DMS79 treated with DMSO at 0.1 percent for 48 hours (cell line): ENCODE measurements around the gene GRXCR1.

ENCODE experiments used
- DNase-seq: peaks from one replicate; lab custom pipeline; 2025; lab: John Stamatoyannopoulos, UW

The GRXCR1 gene

DNA sequence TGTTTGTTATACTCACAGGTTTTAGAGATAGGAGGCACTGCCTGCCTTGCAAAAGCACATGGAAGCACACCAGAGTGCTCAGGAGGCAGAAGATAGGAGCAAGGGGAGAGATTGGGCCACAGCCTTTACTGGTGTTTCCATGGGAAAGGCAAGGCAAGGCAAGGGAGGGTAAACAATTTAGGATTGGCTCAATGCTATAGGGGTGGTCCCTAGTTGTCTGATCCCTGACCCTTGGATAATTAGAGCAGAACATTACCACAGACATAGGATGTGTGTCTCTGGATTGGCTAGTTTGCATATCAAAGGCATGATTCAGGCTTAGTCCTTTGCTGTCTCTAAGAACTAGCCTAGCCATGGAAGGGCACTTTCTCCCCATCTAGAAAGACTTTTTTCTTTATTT, 36.1 kb downstream of the GRXCR1 start:
- DNase-seq = no peak

DNA sequence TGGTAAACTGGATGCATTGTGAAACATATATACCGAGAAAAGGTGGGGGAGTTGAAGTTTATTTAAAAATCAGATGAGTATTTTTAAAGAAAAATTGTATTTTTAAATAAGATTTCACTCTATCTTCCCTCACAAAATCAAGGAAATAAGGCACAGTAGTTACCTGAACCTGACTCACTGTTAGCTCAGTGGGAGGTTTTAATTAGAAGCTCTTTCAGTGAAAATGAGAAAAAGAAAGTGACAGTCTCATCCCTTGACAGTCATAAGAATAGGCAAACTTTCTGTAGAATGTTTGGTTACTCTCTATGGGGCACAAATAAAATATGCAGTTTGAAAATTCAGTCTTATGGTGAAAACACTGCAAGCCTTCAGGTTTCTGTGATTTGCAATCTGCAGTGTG, 49.7 kb downstream of the GRXCR1 start:
- DNase-seq = no peak

DNA sequence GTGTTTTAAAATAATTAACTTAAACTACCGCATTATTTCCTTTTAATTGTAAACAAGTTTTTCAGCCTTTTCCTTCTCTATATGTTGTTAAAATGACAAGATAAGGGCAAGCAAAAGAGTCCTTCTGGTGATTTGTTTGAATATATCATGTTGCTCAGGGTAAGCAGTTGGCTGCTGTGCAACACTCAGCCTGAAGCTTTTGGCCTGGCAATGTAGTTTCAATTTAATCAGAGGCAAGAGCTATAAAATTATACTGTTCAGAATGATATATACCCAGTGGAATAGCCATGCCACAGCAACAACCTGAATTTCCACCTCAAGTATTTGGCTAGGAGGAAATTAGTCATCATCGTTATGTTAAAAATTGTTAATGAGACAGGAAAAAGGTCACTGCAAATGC, 53.4 kb downstream of the GRXCR1 start:
- DNase-seq = no peak

DNA sequence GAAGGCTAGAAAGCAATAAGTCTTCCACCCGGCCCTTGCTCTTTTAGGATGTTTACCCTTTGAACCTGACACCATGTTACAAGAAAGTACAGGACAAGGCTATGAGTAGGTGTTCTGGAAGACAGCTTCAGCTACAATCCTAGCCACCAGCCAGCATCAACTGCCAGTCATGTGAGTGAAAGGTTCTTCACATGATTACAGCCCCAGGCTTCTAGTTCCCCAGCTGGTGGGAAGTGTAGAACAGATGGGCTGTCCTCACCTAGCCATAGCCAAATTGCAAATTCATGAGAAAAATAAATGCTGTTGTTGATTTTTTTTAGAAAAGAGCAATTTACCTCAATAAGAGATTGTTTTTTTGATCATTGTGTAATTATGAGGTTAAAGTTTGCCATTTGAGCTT, 60.8 kb downstream of the GRXCR1 start:
- DNase-seq = no peak

DNA sequence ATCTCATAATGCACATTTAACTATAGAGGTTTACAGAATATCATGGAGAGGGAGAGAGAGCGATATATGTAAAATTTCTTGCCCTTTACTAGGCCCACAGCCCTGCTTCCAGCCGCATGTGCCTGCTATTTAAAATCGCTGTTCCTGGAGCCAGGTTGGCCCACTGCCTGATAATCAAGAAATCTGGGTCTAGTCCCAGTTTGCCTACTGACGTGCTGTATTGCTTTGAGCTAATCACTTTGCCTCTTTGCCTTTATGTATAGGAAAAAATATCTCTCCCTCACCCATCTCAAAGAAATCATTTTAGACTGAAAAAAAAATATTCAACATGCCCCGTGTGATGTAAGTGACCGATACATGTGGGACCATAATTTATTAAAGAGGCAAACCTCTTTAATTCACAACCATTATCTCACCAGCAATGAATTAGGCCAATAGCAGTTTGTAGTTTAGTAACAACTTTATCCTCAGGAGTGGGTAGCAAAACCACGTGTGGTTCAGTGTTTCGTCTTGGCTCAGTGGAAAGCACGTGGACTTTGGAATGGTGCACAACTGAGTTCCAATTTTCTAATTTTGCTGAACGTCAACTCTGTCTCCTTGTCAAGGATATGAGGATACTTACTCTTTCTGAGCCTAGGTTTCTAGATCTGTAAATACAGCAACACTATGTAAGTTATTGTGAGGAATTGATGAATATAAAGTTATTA, 62.6 kb downstream of the GRXCR1 start:
- no peak for DNase-seq

DNA sequence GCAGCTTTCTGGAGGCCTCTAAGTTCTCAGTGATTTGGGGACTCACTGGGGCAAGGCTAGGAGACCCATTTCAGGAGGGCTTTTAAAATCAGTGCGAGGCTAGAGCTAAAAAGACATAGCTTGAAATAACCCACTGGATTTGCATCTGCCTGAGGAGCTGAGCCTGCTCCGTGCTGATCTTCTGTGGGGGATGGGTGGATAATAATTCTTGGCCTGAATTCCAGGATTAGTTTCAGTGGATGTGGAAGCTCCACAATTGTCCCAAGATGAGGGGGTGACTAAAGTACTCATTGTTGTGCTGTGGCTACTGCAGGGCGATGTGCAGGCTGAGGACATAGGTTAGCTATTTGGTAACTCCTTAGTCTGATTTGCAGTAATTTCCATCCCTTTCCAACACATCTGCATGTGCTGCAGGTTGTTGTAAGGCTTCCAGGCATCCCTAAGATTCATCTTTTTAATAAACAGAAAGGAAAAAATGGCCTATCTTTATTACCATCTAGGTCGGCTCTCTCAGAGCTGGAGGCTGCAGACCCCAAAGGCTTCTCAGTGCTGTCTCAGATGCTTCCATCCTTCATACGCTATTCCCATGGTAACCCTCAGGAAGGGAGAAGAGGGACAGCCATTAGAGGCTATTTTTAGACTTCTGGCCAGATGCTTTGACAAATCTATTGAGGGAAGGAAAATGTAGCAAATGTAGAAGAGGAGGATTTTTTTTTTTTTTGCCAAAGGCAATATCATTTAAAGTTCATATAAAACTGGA, 63.4 kb downstream of the GRXCR1 start:
- DNase-seq = no peak

DNA sequence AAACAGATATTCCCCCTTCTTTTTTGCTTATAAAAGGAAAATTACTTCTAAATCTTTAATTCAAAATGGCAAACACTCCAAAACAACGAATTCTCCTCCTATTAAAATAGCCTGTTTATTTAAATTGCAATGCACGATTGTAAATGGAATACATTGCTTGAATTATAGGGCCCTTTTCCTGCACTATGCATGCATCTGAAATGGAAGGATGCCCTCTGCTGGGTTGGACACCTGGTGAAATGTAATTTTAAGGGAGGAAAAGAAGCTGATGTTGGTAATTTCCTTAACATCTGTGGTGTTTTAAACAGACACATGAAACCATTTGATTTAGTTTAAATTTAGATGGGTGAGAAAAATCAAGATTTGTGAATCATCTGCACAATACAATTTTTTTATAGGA, 72.8 kb downstream of the GRXCR1 start:
- DNase-seq = no peak

DNA sequence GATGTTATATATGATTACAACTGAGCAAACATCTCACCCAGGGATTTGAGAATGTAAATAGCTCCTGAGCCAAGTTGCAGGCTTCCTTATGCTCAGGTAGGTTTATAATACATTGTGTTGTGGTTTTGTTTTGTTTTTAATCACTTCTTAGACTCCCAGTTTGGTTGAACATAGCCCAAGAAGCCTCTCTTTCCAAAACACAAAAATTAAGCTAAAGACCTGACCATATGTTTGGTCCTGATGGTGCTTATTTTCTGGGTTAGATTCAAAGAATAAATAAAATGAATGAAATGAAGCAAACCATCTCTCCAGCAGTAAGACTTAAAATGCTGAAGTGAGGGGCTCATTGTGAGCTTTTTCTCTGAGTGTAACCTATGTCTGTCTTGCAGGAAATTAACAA, 93.5 kb downstream of the GRXCR1 start:
- no peak for DNase-seq

DNA sequence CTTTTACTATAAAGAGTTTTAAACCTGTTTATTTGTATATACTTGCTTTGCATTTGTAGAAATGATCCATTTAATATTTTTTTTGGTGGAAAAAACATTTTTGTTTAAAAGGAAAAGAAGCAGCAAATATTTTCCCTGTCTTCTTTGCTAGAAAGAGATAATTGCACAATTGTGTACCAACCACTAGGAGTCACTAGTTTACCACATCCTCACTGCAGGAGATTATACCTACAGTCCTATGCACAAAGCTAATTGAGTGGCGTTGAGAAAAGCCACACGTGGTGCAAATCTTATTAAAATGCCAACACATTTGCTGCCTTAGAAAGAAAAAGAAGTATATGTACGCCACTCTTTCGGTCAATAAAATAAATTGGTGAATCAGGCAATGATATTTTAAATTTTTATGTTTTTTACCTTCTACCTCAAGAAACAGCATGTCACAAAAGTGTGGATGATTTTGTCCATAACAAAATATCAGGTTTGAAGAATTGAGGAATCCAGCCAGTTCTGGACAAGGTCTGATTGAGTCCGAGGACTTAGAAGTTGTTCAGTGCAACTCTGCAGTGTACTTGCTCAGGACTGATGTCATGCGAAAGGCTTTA, 102.9 kb downstream of the GRXCR1 start:
- no peak for DNase-seq

DNA sequence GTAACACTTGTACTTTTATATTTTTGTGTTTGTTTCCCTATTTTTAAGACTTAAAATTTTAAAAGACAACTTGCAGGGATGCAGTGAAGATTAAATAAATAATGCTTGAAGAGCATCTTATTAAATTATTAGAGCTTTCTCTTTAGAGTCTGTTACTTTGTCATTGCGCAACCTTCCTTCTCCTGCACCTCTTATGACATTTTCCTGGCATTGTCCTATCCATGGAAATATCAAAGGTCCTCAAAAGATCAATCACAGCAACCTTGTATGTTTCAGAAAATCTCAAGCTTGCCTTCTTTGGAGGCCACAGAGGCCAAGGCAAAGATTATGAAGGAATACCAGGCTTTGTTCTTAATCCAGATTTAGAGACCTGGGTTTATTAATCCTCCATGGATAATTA, 116.3 kb downstream of the GRXCR1 start:
- no peak for DNase-seq

DNA sequence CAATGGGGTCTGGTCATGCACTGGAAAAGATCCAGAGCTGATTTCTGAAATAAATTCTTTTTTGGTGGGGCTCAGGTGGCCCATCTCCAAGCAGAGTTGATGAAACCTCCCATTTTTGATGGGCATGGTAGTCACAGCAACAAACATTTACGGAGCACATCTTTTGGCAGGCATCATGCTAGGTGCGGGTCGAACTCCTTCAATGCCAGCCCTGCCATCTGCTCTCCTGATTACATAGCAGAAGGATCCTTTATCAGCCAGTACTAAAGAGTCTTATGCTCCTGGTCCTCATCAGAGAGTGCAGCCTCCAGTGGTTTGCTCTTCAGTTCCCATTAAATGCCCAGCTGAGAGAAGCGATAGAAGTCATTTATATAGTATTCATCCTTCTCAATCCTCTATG, 121.7 kb downstream of the GRXCR1 start:
- DNase-seq = no peak

DNA sequence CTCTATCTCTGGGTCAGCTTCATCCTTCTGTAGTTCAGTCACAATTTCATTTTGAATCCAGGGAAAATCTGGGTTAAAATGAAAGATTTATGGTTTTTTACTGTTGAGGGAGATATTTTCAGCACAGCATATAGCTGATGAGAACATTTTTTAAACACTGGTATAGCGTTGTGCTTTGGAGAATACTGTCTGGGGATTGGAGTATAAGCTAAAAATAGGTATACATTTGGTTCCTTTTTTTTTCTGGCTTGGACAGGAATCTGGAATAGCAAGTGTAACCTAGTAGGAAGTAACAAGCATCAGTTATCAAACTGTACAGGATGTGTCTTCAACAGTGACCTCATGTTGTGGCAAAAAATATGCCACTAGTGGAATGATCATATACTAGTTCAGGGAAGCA, 149.1 kb downstream of the GRXCR1 start:
- no peak for DNase-seq

DNA sequence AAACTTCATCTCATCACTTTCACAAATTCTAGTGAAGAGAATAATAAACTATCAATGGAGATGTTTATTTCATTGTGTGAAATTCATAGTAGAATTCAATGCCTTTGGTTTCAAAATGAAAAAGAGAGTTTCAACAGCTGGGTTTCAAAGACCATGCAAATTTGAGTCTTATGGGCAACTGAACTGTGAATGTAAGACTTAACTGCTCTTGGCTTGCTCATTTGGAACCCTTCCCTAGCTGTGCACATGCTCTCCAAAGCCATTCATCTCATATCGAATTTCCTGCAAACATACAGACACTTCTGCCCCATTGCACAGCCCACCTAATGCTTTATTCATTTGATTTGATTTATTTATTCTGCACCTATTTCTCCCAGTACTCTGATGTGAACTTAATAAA, 154.5 kb downstream of the GRXCR1 start:
- DNase-seq = no peak

DNA sequence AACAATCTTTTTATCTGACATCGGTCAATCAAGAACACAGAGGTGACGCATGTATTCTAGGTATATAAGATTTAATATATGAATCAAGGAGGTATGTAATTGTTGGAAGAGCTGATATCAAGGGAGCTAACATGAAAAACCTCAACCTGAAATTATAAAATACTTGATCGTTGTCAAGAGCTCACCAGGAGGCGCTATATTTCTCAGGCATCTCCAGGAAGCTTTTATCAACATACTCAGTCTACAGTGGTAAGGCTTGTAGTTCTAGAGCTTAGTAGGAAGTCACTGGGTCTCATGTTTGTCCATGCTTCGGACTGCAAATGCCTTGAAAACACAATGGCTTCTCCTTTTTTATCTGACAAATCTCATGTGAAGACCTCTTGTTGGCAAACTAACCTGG, 156.1 kb downstream of the GRXCR1 start:
- no peak for DNase-seq

DNA sequence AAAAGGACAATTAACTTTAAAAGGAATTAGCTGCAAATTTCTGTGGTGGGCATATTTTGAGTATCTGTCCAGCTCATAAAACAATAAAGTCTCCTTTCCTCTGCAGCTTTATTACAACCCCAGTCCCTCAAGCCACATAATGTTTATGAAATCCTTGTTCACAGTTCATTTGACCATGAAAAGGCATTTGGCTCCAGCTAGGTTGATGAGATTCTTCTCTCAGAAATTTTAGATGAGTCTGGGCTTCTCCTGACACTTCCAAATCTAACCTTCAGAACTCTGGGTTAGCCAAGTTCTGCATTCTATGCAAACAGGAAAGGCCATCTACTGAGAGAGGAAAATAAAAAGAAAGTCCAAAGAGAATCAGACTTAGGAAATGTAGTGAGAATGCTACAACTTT, 156.8 kb downstream of the GRXCR1 start:
- no peak for DNase-seq

DNA sequence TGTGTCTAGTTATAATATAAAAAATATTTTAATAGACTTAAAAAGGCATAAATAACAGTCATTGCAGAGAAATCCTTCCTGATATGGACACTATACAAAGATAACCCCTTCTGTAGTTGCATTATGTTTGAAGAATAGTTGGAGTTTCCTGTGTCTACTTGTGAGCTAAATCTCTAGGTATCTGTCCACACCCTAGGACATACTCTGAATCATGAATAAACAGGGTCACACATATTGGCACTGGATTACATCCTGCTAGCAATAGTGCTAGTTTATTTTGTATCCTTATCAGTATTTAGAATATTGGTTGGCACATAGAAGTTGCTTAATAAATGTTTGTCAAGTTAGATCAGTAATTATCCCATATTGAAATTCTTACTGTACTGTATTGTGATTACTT, 173.9 kb downstream of the GRXCR1 start:
- DNase-seq = no peak

DNA sequence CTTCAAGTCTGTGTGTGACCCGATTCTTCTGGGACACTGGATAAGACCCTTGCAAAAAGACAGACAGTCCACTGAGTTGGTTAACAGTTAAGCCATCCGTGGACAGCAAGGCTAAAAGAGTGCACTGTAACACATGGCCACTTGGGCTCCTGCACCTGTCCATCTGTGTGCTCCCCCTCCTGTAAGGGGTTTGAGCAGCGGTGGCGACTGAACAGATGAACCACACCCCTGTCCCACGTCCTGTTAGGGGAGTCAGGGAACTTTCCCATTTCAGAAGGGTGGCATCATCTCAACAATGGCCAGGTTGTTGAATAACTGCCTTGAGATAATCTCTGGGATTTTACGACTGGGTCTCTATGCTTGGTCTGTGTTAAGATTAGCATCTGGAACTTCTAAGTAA, 178.6 kb downstream of the GRXCR1 start:
- DNase-seq = no peak
